ENCODE data around the gene KRT77. TPM values are rescaled to one million over a fixed set of nuclear protein-coding genes. Genes with fewer than 3 reads are reported as not detected.

The KRT77 gene
- polyA plus RNA-seq, 3 donors, result not detected

GRCh38 chr12:52702338-52702737 lies 986 bp downstream of the KRT77 start:
- Histone ChIP-seq H3K4me3 (replicated peaks in 1 of 3; ENCODE audit: low read depth in 2 of 3, low read length in 3 of 3) (no peak overlapping the region), H3K27ac (ENCODE audit: low read depth in 1 of 2, low read length in 2 of 2) (no peak overlapping the region), H3K9me3 (replicated peaks in 1 of 2; ENCODE audit: control insufficient read depth in 1 of 2, insufficient read depth in 1 of 2, low read length in 2 of 2) (no peaks in the 10 kb centered on the region), H3K36me3 (replicated peaks in 1 of 2; ENCODE audit: control insufficient read depth in 1 of 2, insufficient read depth in 2 of 2, low read length in 2 of 2) (no peaks in the 10 kb centered on the region), H3K4me2 (replicated peaks; ENCODE audit: extremely low read depth, low read length, poor library complexity, severe bottlenecking) (no peak overlapping the region), H3K9ac (ENCODE audit: insufficient read depth, low read length, poor library complexity, severe bottlenecking) (no peak overlapping the region), H3K27me3 (ENCODE audit: control insufficient read depth in 2 of 2, insufficient read depth in 2 of 2, low read length in 2 of 2) (no peaks in the 10 kb centered on the region), H3K79me2 (ENCODE audit: insufficient read depth, low read length) (no peaks in the 10 kb centered on the region), H4K20me1 (ENCODE audit: insufficient read depth, low read length) (no peaks in the 10 kb centered on the region), H2AFZ (ENCODE audit: insufficient read depth, low read depth, low read length, poor library complexity, severe bottlenecking) (no peak overlapping the region), H3K4me1 (ENCODE audit: control insufficient read depth in 1 of 2, insufficient read depth in 2 of 2, low read length in 2 of 2) (no peaks in the 10 kb centered on the region)
- no peaks in the 10 kb centered on the region for H3K36me3 Mint-ChIP-seq
- no peaks in the 10 kb centered on the region for H3K4me1 Mint-ChIP-seq
- peaks cover 0 to 2% (median 0%) of the 10 kb centered on the region in 7 donors for H3K9me3 Mint-ChIP-seq
- TF ChIP-seq CTCF (IDR thresholded peaks at IDR 0.05), result no peak
- intact Hi-C loops (cut with micrococcal nuclease), result no loop called here
- no peak overlapping the region for H3K27ac Mint-ChIP-seq
- no peak overlapping the region for H3K4me3 Mint-ChIP-seq
- H3K27me3 Mint-ChIP-seq (ENCODE audit: low read depth in 3 of 3), result peaks cover 1 to 6% (median 4%) of the 10 kb centered on the region in 3 donors
- 100% methylated on average over 2 of the region's 2 CpGs for WGBS (ENCODE audit: insufficient coverage)
- DNase-seq, result no peak

- no peak overlapping the region for H3K27ac Mint-ChIP-seq
- peaks cover 0 to 1% (median 0%) of the 10 kb centered on the region in 7 donors for H3K9me3 Mint-ChIP-seq
- H3K36me3 ChIP-seq (replicated peaks in 1 of 2; ENCODE audit: control insufficient read depth in 1 of 2, insufficient read depth in 2 of 2, low read length in 2 of 2), result no peaks in the 10 kb centered on the region
- no peaks in the 10 kb centered on the region for H3K9me3 ChIP-seq (replicated peaks in 1 of 2; ENCODE audit: control insufficient read depth in 1 of 2, insufficient read depth in 1 of 2, low read length in 2 of 2)
- no peaks in the 10 kb centered on the region for H3K27me3 ChIP-seq (ENCODE audit: control insufficient read depth in 2 of 2, insufficient read depth in 2 of 2, low read length in 2 of 2)
- H3K4me1 ChIP-seq (ENCODE audit: control insufficient read depth in 1 of 2, insufficient read depth in 2 of 2, low read length in 2 of 2), result no peaks in the 10 kb centered on the region
- H3K4me3 ChIP-seq (replicated peaks in 1 of 3; ENCODE audit: low read depth in 2 of 3, low read length in 3 of 3), result no peak overlapping the region
- H3K4me1 Mint-ChIP-seq, result no peaks in the 10 kb centered on the region
- no peak overlapping the region for H2AFZ ChIP-seq (ENCODE audit: insufficient read depth, low read depth, low read length, poor library complexity, severe bottlenecking)
- WGBS (ENCODE audit: insufficient coverage), result 85% methylated on average over 12 of the region's 12 CpGs
- H3K9ac ChIP-seq (ENCODE audit: insufficient read depth, low read length, poor library complexity, severe bottlenecking), result no peak overlapping the region
- no peak overlapping the region for H3K4me3 Mint-ChIP-seq
- H3K36me3 Mint-ChIP-seq, result no peaks in the 10 kb centered on the region
- no peaks in the 10 kb centered on the region for H4K20me1 ChIP-seq (ENCODE audit: insufficient read depth, low read length)
- H3K79me2 ChIP-seq (ENCODE audit: insufficient read depth, low read length), result no peaks in the 10 kb centered on the region
- no peak for TF ChIP-seq CTCF (IDR thresholded peaks at IDR 0.05)
- H3K27ac ChIP-seq (ENCODE audit: low read depth in 1 of 2, low read length in 2 of 2), result no peak overlapping the region
- H3K4me2 ChIP-seq (replicated peaks; ENCODE audit: extremely low read depth, low read length, poor library complexity, severe bottlenecking), result no peak overlapping the region
- intact Hi-C loops (cut with micrococcal nuclease), result no loop called here
- H3K27me3 Mint-ChIP-seq (ENCODE audit: low read depth in 3 of 3), result peaks cover 1 to 5% (median 4%) of the 10 kb centered on the region in 3 donors
- DNase-seq, result no peak
Observed at GRCh38 chr12:52701281-52701680, 2.0 kb downstream of the KRT77 start.

Data from CD14-positive monocyte (primary cell).